HG02840 (cell line): ENCODE measurements around the gene ANKRD13A.
A peak's percentile ranks its signal among the peaks of the same experiment; 100 is the strongest.

ENCODE experiments used
- ATAC-seq: cut with Tn5 transposase; IDR thresholded peaks from one replicate; pipeline ENCODE4 v1.9.1; 2021; ENCODE audit warnings: mild to moderate bottlenecking, moderate library complexity, moderate number of reproducible peaks; ENCODE audit not compliant: unreplicated experiment, low FRiP score

The ANKRD13A gene

DNA sequence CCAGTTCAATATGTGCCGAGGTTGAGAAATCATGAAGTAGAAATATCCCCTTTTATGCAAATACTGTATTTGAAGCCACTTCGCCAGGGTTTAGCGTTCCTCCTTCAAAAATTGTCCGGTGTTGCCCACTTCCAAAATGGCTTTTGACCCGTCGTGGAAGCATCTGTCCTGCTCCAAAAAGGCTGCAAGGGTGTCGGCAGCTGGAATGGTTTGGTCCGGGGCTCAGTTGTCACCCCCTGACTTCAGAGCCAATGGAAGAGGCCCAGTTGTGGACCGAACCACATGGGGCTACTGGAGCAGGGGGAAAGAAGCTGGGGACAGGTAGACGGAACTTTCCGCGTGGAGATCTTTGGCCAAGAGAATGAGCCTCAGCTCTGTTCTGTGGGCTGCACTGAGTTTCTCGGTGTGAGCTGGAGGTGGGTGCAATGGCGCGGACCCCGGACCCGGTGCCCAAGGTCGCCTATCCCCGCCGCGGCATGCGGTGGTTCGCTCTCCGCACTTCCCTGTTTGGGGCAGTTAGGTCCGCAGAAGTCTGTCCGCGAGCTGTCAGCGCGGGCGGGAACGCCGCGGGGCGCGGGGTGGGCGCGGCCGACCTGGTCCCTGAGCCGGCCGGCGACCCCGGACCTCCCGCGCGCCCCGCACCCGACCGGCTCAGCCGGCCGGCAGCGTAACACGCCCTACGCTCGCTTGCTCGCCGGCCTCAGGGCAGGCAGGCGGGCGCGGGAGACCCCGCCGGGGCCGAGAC, at the start of gene ANKRD13A:
Gene ANKRD13A, plus strand, starts transcription at position 527 of the 745 bp plus-strand sequence. CDS start 259 bp downstream, outside the sequence.
- ATAC-seq, result peak; percentile 57

DNA sequence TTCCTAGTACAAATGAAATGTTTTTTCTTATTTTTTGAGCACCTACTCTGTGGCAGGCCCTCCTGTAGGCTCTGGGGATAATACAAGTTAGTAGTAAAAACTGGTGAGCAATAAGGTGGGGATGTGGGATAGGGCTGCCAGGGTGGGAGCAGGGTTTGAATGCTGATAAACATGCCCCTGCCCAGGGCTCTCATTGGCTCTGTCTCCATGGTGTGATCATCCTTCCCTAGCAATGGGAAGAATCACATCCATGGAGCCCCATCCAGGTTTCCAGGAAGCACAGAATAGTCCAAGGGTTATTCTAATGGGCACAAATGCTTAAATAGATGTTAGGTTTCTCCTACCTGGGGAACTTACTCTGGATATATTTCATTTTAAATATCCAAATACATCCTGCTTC, 48.6 kb upstream of the ANKRD13A start:
- ATAC-seq, result no peak

DNA sequence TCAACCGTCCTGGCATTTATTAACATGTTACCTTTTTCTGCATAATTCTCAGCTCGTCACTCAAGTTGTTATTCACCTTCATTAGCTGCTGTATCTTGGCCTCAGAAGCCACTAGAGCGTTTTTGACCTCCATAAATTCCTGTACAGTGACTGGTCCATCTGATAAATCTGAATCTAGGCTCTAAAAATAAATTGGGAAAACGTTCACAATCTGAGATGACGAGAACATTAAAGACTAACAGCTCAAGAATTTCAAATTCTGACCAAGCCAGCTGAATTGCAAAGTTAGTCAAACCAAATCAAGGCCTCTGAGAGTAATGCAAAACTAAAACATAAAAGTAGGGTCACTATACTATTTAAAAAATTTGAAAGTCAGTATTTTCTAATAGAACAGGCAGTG, 48.1 kb upstream of the ANKRD13A start:
- no peak for ATAC-seq

DNA sequence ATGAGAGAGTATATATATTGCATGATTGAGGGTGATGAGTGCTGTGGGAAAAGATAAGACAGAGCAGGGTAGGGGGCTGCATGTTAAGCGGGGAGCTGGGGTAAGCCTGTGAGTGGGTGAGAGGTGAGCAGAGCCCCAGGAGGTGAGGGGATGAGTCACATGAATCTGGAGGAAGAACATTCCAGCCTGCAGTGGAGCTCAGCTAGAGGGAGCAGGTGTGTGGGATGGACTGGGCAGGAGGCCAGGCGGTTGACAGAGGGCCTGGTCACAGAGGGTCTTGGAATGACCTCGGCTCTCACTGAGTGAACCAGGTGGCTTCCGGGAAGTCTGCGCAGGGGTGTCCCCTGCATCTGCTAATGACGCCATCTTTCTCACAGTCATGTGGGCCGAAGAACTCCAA, 47.5 kb upstream of the ANKRD13A start:
- ATAC-seq, result no peak

DNA sequence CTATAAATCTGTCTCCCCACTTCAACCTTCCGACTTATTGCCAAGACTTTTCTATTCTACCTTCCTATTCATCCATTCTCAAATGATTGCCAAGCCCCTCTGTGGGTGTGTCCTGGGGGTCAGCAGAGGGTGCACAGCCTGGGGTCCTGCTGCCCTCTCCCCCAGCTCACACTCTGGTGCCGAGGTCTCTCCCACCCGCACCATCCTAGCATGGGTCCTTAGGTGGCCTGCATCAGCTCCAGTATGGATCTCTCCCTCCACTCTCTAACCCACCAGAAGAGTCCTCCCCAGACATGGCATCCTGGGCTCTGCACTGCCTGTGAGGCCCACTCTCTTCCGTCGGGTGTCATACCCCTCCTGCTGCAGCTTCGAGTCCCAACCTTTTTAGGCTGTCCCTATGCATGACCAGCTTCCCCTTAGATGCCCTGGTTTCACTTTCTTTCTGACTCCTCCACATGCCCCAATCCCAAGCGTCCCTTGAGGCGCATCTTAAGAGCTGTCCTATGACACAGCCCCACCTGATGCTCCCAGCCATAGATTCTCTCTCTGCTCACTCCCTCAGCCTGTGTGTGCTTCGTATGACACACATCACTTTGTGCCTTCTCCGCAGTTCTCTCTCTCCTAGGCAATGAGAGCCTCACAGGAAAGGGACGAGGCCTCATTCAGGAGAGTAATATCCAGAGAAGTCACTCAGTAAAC, 46.9 kb upstream of the ANKRD13A start:
- ATAC-seq, result no peak

DNA sequence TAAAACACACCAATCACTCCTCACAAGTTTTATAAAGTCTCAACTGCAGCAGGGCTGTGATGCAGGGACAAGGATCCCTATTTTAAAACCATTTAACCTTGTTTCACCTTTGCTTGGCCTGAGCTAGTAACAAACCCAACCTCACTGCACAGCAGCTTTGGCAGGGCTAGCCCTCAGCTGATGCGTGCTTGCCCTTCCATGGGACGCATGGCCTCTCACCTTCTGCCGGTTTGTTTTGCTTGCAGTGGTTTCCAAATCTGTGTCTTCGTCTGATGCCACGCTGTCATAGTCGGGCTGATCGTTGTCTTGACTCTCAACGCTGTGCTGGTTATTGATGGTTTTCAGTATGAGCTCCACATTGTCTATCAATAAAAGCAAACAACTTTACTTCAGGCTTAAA, 46.4 kb upstream of the ANKRD13A start:
- no peak for ATAC-seq

DNA sequence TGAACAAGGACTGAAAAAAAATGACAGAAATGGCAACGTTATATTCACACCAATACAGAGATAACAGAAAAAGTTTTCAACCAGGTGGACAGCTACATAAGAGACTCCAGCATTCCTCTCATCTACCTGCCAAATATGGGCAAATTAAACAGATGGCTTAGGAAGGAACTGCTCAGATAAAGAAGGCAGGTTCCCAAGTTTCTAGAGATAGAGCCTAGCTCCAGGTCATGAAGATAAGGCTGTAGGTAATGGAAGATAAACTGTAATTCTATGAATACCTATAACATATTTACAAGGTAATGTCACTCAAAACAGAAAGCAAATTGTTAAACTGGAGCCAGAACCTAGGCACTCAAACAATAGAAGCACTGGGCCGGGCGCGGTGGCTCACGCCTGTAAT, 45.6 kb upstream of the ANKRD13A start:
- no peak for ATAC-seq

DNA sequence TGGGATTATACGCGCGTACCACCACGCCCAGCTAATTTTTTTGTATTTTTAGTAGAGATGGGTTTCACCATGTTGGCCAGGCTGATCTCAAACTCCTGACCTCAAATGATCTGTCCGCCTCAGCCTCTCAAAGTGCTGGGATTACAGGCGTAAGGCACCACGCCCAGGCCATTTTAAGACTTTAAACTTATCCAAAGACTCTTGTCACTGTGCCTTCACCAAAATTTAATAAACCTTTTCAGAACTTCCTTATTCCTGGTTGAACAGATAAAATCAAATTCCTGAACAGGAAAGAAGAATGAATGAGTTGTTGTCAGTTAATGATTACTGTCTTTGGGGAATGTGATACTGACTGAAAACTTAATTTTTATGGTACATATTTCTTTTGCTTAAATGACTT, 40.9 kb upstream of the ANKRD13A start:
- ATAC-seq, result no peak

DNA sequence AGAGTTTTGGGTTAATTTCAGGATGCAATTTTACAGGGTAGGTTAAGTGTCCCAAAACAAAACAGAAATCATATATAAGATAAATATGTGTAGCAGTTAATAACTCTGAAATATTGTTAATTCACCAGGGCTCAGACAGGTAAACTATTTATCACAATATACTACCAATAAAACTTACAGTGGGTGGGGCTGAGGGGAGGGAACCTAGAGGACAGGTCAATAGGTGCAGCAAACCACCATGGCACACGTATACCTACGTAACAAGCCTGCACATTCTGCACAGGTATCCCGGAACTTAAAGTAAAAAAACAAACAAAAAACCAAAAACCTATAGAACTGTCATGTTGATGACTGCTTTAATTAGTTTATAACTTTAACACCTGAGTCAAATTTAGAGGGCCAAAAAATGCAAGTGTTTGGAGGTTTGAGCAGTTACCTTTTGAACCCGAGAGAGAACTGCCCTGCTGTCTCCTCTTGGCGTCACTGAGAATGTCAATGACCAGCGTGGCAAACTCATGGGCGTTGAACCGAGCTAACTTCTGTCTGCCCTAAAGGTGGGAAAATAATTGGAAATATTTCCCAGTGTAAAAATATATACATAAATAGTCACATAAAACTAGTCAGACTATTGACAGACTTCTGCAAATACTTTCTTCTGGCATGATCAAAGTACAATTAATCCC, 39.7 kb upstream of the ANKRD13A start:
- no peak for ATAC-seq

DNA sequence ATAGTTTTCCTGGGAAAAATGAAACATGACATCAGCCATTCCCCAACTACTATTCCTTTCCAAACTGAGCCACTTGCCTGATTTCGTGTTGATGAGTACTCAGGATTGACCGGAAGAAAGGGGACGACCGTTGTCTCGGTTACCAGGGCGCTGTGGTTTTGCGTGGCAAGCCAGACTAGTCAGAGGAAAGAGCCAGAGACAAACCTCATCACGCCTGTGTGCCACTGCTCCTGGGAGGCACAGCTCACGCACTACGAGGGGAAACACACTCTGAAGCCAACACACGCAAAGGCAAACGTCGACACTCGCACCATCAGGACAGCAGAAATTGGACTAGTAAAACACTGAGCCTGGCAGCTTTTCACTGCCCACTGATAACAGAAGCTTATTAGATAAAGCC, 38.0 kb upstream of the ANKRD13A start:
- no peak for ATAC-seq

DNA sequence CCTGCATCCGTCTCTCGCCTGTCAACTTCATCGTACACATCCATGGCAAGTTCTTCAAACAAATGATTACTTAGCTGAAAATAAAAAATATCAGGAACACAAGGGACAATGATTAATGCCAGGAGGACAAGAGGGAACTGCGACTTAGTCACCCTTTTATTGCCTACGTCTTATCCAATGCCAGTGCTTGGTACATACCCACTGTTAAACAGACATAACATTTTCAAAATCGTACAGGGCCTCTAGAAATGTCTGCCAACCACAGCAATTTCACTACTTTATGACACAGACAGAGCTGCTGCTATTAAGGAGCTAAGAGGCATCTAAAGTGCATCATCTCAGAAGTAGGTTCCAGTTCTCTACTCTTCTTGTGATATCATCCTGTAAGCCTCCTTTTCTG, 37.6 kb upstream of the ANKRD13A start:
- no peak for ATAC-seq

DNA sequence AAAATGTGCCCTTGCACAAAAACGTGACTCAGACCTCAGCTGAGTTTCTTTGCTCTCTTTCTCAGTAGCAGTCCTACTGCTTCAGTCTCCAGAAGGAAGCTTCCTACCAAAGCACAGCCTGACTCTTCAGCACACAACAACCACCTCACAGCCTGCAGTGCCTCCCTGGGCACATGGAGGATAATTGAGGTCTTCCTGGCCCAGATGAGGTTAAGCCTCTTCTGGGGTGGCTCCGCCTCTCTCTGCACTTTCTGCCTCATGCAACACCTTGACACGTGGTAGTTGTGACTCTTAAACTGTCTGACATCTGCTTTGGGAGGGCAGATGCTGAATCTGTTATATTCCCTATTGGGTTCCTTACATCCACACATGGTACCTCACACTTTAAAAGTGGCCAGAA, 36.8 kb upstream of the ANKRD13A start:
- no peak for ATAC-seq

DNA sequence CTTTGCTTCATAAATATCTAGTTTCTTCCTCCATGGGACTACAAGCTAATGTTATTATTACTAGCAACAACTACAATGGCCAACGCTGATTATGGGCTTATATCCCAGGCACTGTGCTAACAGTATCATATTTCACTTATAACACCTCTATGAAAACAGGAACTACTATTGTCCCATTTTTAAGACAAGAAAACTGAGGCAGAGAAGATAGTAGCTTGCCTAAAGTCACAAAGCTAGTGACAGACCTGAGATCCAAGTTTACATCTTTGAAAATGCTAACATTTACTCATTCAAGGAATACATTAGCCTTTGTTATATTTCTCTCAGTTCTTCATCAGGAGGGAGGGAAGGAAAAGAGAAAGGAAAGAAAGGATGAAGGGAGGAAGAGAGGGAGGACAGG, 35.9 kb upstream of the ANKRD13A start:
- no peak for ATAC-seq

DNA sequence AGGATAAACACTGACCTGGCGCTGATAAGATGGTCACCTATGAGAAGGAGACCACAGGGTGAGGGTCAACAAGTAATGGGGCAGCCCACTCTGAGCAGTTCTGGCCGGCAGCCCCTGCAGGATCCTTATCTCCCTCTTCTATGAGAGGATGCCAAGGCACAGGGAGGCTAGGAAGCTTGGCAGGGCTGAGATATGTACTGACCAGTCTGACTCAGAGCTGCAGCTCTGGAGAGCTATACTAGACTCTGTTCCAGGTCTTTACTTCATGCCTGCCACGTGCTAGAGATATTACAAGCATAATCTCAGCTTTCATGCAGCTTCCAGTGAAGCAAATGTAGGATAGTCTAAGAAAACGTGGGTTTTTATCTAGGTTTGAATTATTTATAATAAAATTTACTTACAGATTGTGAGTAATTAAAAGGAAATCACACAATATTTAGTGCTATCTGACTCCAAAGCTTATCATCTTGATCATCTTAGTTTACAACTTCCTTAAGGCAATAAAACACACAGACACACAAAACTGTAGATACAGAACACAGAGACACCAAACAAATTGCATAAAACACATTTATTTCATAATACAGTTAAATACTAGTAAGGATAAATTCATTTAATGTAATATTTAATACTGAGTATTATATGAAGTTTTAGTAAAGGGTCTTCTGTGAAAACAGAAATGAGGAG, 35.3 kb upstream of the ANKRD13A start:
- no peak for ATAC-seq

DNA sequence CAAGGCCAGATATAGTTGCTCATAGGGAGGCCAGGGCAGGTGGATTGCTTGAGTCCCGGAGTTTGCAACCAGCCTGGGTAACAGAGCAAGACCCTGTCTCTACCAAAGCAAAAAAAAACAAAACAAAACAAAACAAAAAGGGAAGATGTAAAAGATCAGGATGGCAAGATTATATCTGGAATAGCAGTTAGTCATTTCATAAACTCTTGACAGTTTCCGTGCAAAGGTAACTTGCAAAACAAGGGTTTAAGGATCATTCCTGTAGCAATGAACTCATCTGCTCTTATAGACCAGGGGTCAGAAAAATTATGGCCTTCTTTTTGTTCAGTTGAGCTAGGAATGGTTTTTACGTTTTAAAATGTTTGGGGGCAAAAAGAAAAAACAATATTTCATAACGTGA, 32.7 kb upstream of the ANKRD13A start:
- ATAC-seq, result no peak

DNA sequence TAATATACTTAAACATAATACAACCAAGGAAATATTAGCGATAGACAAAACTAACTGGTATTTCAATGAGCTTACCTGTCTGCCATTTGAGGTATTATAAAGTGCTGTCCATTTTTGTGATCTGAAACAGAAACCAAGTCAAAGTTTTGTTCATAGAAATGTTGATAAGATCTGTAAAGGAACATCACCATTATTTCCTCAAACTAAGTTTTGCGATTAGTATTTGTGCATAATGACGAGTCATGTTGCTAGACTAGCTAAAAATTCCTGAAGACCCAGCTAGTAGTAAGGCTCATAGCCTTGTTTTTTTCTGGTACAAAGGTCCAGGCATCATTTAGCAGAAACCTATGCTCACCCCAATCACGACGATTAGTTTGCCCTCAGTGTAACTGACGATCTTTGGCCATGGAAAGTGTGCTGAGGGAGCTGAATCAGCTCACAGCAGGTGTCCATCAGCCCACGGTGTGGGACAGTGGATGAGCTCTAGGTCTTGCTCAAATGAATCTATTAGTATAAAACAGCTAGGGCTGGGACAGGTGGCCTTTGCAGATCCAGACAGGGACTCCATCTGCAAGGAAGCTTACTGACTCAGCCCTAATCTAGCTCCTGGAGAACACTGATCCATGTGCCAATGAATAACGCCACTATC, 31.7 kb upstream of the ANKRD13A start:
- ATAC-seq, result no peak

DNA sequence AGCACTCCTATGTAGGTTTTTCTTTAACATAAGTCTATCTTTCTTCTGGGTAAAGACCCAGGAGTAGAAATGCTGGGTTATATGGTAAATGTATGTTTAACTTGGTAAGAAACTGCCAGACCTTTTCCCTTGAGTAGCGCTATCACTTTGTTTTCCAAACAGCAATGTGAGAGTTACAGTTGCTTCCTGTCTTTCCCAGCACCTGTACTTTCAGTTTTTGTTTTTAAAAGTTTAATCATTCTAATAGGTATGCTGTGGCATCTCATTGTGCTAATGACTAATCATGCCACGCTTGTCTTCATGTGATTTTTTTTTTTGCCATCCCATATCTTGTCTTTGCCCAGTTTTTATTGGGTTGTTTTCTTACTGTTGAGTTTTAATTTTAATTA, 31.2 kb upstream of the ANKRD13A start:
- ATAC-seq, result no peak

DNA sequence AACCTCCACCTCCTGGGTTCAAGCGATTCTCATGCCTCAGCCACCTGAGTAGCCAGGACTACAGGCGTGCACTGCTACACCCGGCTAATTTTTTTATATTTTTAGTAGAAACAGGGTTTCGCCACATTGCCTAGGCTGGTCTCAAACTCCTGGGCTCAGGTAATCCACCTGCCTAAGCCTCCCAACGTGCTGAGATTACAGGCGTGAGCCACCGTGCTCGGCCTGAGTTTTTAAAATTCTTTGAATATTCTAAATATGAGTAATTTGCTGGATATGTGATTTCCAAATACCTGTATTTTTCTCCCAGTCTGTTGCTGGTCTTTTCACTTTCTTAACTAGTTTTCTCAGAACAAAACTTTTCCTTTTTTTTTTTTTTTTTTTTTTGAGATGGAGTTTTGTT, 30.4 kb upstream of the ANKRD13A start:
- ATAC-seq, result no peak

DNA sequence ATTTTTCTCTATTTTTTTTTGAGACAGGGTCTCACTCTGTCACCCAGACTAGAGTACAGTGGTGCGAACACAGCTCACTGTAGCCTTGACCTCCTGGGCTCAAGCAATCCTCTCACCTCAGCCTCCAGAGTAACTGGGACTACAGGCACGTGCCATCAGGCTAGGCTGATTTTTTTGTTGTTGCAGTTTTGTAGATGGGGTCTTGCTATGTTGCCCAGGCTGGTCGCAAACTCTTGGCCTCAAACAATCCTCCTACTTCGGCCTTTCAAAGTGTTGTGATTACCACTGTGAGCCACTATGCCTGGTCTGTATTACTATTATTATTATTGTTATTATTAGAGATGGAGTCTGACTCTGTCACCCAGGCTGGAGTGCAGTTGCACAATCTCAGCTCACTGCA, 26.4 kb upstream of the ANKRD13A start:
- no peak for ATAC-seq

DNA sequence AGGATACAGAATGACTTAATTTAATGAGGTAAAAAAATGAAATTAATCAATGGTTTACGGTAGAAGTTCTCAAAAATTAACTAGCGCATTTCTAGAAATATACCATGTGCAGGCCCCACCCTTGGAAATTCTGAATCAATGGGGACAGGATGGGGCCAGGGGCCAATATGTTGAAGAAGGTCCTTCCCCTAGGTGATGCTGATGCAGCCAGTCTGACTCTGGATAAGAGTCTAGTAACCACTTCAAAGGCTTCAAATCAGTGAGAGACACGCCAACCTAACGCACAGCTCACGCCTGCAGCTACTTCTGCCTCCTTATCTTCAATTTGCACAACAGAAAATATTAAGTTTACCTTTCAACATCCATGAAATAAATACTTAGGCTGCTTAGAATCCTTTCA, 17.9 kb upstream of the ANKRD13A start:
- ATAC-seq, result no peak

DNA sequence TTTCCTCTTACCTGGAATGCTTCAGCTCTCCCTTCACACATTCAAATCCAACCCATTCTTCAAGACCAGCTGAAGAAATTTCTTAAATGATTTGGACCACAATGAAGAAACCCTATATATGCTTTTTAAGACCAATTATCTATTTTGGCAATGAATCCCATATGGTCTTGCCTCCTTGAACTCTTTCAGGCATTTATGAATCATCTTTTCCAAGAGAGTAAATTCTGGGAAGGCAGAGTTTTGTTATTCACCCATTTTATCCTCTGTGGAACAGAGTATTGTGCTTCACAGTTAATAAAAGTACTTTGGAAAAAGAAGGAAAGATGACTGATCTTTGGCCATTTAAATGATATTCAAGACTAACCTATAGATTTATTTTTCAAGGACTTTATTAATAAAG, 17.0 kb upstream of the ANKRD13A start:
- ATAC-seq, result no peak
